HG03108 (cell line): ENCODE data around the gene CTDNEP1.

Experiments used
- ATAC-seq: cut with Tn5 transposase; IDR thresholded peaks from one replicate; pipeline ENCODE4 v1.9.1; 2021; ENCODE audit warnings: moderate library complexity; ENCODE audit not compliant: unreplicated experiment

The CTDNEP1 gene

GRCh38 chr17:7232114-7232513, 19.4 kb downstream of the CTDNEP1 start:
- no peak for ATAC-seq

- ATAC-seq = no peak
Observed at GRCh38 chr17:7229504-7229903, 22.0 kb downstream of the CTDNEP1 start.

GRCh38 chr17:7228920-7229319, 22.6 kb downstream of the CTDNEP1 start:
- ATAC-seq = no peak

- ATAC-seq = no peak
Observed at GRCh38 chr17:7226721-7227710, 24.5 kb downstream of the CTDNEP1 start.

GRCh38 chr17:7225711-7226331, 25.7 kb downstream of the CTDNEP1 start:
- no peak for ATAC-seq

- ATAC-seq = no peak
Observed at GRCh38 chr17:7224661-7225111, 26.8 kb downstream of the CTDNEP1 start.

GRCh38 chr17:7224110-7224509, 27.4 kb downstream of the CTDNEP1 start:
- no peak for ATAC-seq

GRCh38 chr17:7223375-7223774, 28.2 kb downstream of the CTDNEP1 start:
- ATAC-seq = no peak

GRCh38 chr17:7222972-7223292, 28.6 kb downstream of the CTDNEP1 start:
- ATAC-seq = no peak

GRCh38 chr17:7222093-7222971, 29.2 kb downstream of the CTDNEP1 start:
- ATAC-seq = no peak

GRCh38 chr17:7221278-7222092, 30.0 kb downstream of the CTDNEP1 start:
- ATAC-seq = no peak

- ATAC-seq = no peak
Observed at GRCh38 chr17:7220593-7221277, 30.8 kb downstream of the CTDNEP1 start.

- peak; percentile 53 for ATAC-seq
Observed at GRCh38 chr17:7219812-7220592, 31.5 kb downstream of the CTDNEP1 start, which contains the start of the genes ACADVL and DLG4. Gene ACADVL, plus strand, starts transcription at chr17:7219938. Its CDS starts 47 bp downstream, at chr17:7219985. Gene DLG4, minus strand, starts transcription at chr17:7219836.

GRCh38 chr17:7219229-7219811, 32.2 kb downstream of the CTDNEP1 start:
- no peak for ATAC-seq

- no peak for ATAC-seq
Observed at GRCh38 chr17:7218758-7219157, 32.8 kb downstream of the CTDNEP1 start.

GRCh38 chr17:7218166-7218565, 33.4 kb downstream of the CTDNEP1 start:
- no peak for ATAC-seq

- no peak for ATAC-seq
Observed at GRCh38 chr17:7217113-7217987, 34.2 kb downstream of the CTDNEP1 start.
